Loucy (cell line): ENCODE data around the gene RSPH10B.
A peak's percentile ranks its signal among the peaks of the same experiment; 100 is the strongest.
"Not testable (repeated sequence)": the region's sequence is repeated elsewhere in the genome, so short reads cannot be mapped to it uniquely, and the experiment has no call there.

Source experiments
- H2AFZ ChIP-seq: fragments of 200-600 bp; sonication (generic); 2 replicates; pipeline ENCODE4 v1.6.0; 2016; ENCODE audit warnings: antibody characterized with exemption, mild to moderate bottlenecking, low read length, moderate library complexity
- H3F3A ChIP-seq: fragments of 200-600 bp; 2 replicates; pipeline ENCODE4 v1.6.0; 2016; ENCODE audit warnings: antibody characterized with exemption, low read depth, mild to moderate bottlenecking
- H3K27me3 ChIP-seq: fragments of 200-600 bp; sonication (generic); 2 replicates; pipeline ENCODE4 v1.6.1; 2014; ENCODE audit warnings: low read length, mild to moderate bottlenecking; ENCODE audit not compliant: insufficient read depth, poor library complexity, severe bottlenecking
- H3K36me3 ChIP-seq: fragments of 200-600 bp; sonication (generic); 2 replicates; pipeline ENCODE4 v1.6.1; 2016; ENCODE audit warnings: low read length; ENCODE audit not compliant: insufficient read depth
- H3K4me1 ChIP-seq: fragments of 200-600 bp; sonication (generic); 2 replicates; pipeline ENCODE4 v1.5.1; 2014; ENCODE audit warnings: low read length, mild to moderate bottlenecking; ENCODE audit not compliant: insufficient read depth, poor library complexity, severe bottlenecking
- H3K4me2 ChIP-seq: fragments of 200-600 bp; sonication (generic); 2 replicates; pipeline ENCODE4 v1.6.0; 2014; ENCODE audit warnings: antibody characterized with exemption, low read length, low read depth, mild to moderate bottlenecking; ENCODE audit not compliant: poor library complexity, severe bottlenecking
- H3K4me3 ChIP-seq: fragments of 200-600 bp; sonication (generic); 2 replicates; pipeline ENCODE4 v1.5.1; 2014; ENCODE audit warnings: low read length, mild to moderate bottlenecking, mixed read lengths; ENCODE audit not compliant: poor library complexity, severe bottlenecking
- H3K79me2 ChIP-seq: fragments of 200-600 bp; sonication (generic); 2 replicates; pipeline ENCODE4 v1.6.1; 2014; ENCODE audit warnings: low read length; ENCODE audit not compliant: insufficient read depth
- H3K9ac ChIP-seq: fragments of 200-600 bp; sonication (generic); 2 replicates; pipeline ENCODE4 v1.6.0; 2014; ENCODE audit warnings: mild to moderate bottlenecking, low read depth, low read length, moderate library complexity; ENCODE audit not compliant: poor library complexity, severe bottlenecking
- H3K9me2 ChIP-seq: fragments of 200-600 bp; sonication (generic); replicated peaks from 2 replicates; pipeline ENCODE4 v1.6.1; 2016; ENCODE audit warnings: low read depth, low read length, mixed read lengths
- H3K9me3 ChIP-seq: fragments of 200-600 bp; sonication (generic); 2 replicates; pipeline ENCODE4 v1.6.1; 2014; ENCODE audit warnings: mild to moderate bottlenecking, antibody characterized with exemption, low read length, low read depth; ENCODE audit not compliant: insufficient read depth
- H4K20me1 ChIP-seq: fragments of 200-600 bp; sonication (generic); 2 replicates; pipeline ENCODE4 v1.6.0; 2014; ENCODE audit warnings: antibody characterized with exemption, low read length, mild to moderate bottlenecking; ENCODE audit not compliant: insufficient read depth, poor library complexity, severe bottlenecking
- CTCF ChIP-seq: fragments of 200-600 bp; sonication (generic); conservative IDR thresholded peaks from 2 replicates; pipeline ENCODE4 v1.5.1; 2014; ENCODE audit warnings: mild to moderate bottlenecking, antibody characterized with exemption, low read length

RSPH10B gene

GRCh38 chr7:5916529-5916928, 54.0 kb downstream of the RSPH10B start:
- not testable (repeated sequence) for H3K4me2 ChIP-seq, H3K9me2 ChIP-seq, H3K79me2 ChIP-seq, H3K9ac ChIP-seq, H3F3A ChIP-seq, H3K27me3 ChIP-seq, H3K4me1 ChIP-seq, H4K20me1 ChIP-seq, H2AFZ ChIP-seq, H3K9me3 ChIP-seq, H3K4me3 ChIP-seq, H3K36me3 ChIP-seq

- not testable (repeated sequence) for H3K4me2 ChIP-seq, H3K79me2 ChIP-seq, H4K20me1 ChIP-seq, H2AFZ ChIP-seq, H3K9ac ChIP-seq, H3K9me3 ChIP-seq, H3K27me3 ChIP-seq, H3K4me3 ChIP-seq, H3F3A ChIP-seq, H3K4me1 ChIP-seq, H3K9me2 ChIP-seq, H3K36me3 ChIP-seq
These were observed 61.7 kb downstream of the RSPH10B start for GRCh38 chr7:5908835-5909234.

GRCh38 chr7:5904726-5905125, 65.8 kb downstream of the RSPH10B start:
- H3K27me3 ChIP-seq, H3K9ac ChIP-seq, H3F3A ChIP-seq, H3K36me3 ChIP-seq, H3K9me3 ChIP-seq, H3K9me2 ChIP-seq, H4K20me1 ChIP-seq, H3K4me1 ChIP-seq, H3K4me2 ChIP-seq, H2AFZ ChIP-seq, H3K79me2 ChIP-seq, H3K4me3 ChIP-seq: not testable (repeated sequence)

GRCh38 chr7:5903002-5903401, 67.5 kb downstream of the RSPH10B start:
- H3K9ac ChIP-seq, H3K27me3 ChIP-seq, H3K4me2 ChIP-seq, H3K4me3 ChIP-seq, H3K9me2 ChIP-seq, H4K20me1 ChIP-seq, H3K79me2 ChIP-seq, H2AFZ ChIP-seq, H3F3A ChIP-seq, H3K36me3 ChIP-seq, H3K9me3 ChIP-seq, H3K4me1 ChIP-seq: not testable (repeated sequence)

- 0 out of 2 replicates have a peak, but pooled peaks have one; percentile 11 for TF ChIP-seq CTCF
- Histone ChIP-seq H2AFZ (0 out of 2 replicates have a peak within 1 kb of the TSS, but pooled peaks have one; percentile 43), H3K4me3 (peak within 1 kb of the TSS; percentile 70), H3K4me2 (peak within 1 kb of the TSS; percentile 46)
- H3K27me3 ChIP-seq, H3F3A ChIP-seq, H3K9ac ChIP-seq, H3K9me3 ChIP-seq, H3K36me3 ChIP-seq, H3K9me2 ChIP-seq, H3K79me2 ChIP-seq, H4K20me1 ChIP-seq, H3K4me1 ChIP-seq: not testable (repeated sequence)
These were observed 71.8 kb downstream of the RSPH10B start, which contains the start of gene CCZ1 for GRCh38 chr7:5898480-5899224. CCZ1 (plus strand) TSS chr7:5898733; CDS start chr7:5898800, 67 bp downstream.

GRCh38 chr7:5897369-5897919, 73.0 kb downstream of the RSPH10B start:
- not testable (repeated sequence) for H3K9me3 ChIP-seq, H3F3A ChIP-seq, H3K9ac ChIP-seq, H3K4me1 ChIP-seq, H4K20me1 ChIP-seq, H2AFZ ChIP-seq, H3K36me3 ChIP-seq, H3K79me2 ChIP-seq, H3K9me2 ChIP-seq, H3K27me3 ChIP-seq
- Histone ChIP-seq H3K4me3 (peak overlapping the region; percentile 70), H3K4me2 (peak overlapping the region; percentile 46)
